HEK293 (cell line): ENCODE data around the gene CYP51A1.

Experiments
- CTCF ChIA-PET: fragments of 350-600 bp; formaldehyde crosslinking; extraction: SDS; loops from one replicate; lab custom pipeline; 2021; ENCODE audit warnings: antibody characterized with exemption; lab: Yijun Ruan, JAX
- POLR2A ChIA-PET: fragments of 300-600 bp; formaldehyde crosslinking; extraction: SDS; loops from one replicate; lab custom pipeline; 2020; ENCODE audit warnings: antibody characterized with exemption, inconsistent platforms; lab: Yijun Ruan, JAX
- H3K27ac ChIP-seq: fragments of 200-500 bp; sonication (Bioruptor generic); 2 replicates; pipeline ENCODE4 v1.5.1; 2014; ENCODE audit warnings: low read depth, low read length, control low read depth, inconsistent platforms; ENCODE audit errors: extremely low read depth
- H3K36me3 ChIP-seq, 2 experiments: fragments of 200-500 bp in 1 of 2; sonication (Bioruptor generic) in 1 of 2; 1 replicate in 1 of 2; 2 replicates in 1 of 2; pipeline ENCODE4 v1.5.1; 2014 to 2017; ENCODE audit warnings: inconsistent platforms in 2 of 2, low read length in 2 of 2; ENCODE audit not compliant: control insufficient read depth in 2 of 2, insufficient read depth in 1 of 2
- H3K4me1 ChIP-seq: fragments of 200-500 bp; sonication (Bioruptor generic); 2 replicates; pipeline ENCODE4 v1.5.1; 2014; ENCODE audit warnings: mild to moderate bottlenecking, low read length, inconsistent platforms; ENCODE audit not compliant: control insufficient read depth, insufficient read depth
- H3K4me3 ChIP-seq: 2 replicates; pipeline ENCODE4 v1.5.1; 2011; ENCODE audit warnings: low read depth, mild to moderate bottlenecking, control low read depth, low read length, moderate library complexity
- H3K9me3 ChIP-seq: fragments of 200-500 bp; sonication (Bioruptor generic); 2 replicates; pipeline ENCODE4 v1.5.1; 2014; ENCODE audit warnings: low read depth, low read length, inconsistent platforms; ENCODE audit not compliant: control insufficient read depth, insufficient read depth
- PRDM4 ChIP-seq: fragments of 450-650 bp; formaldehyde crosslinking; IDR thresholded peaks from 2 replicates; pipeline ENCODE4 v1.5.1; 2017; ENCODE audit warnings: missing biosample characterization, missing genetic modification characterization
- TSHZ1 ChIP-seq: fragments of 450-650 bp; formaldehyde crosslinking; IDR thresholded peaks from 2 replicates; pipeline ENCODE4 v1.5.1; 2016; ENCODE audit warnings: missing biosample characterization, missing genetic modification characterization, borderline replicate concordance
- ZEB2 ChIP-seq: fragments of 450-650 bp; formaldehyde crosslinking; IDR thresholded peaks from 2 replicates; pipeline ENCODE4 v1.5.1; 2016; ENCODE audit warnings: missing biosample characterization, missing genetic modification characterization
- ZIC2 ChIP-seq: fragments of 450-650 bp; formaldehyde crosslinking; IDR thresholded peaks from 2 replicates; pipeline ENCODE4 v1.5.1; 2016; ENCODE audit warnings: missing biosample characterization, missing genetic modification characterization
- ZNF404 ChIP-seq: fragments of 450-650 bp; formaldehyde crosslinking; IDR thresholded peaks from 2 replicates; pipeline ENCODE4 v1.5.1; 2017; ENCODE audit warnings: missing biosample characterization, missing genetic modification characterization
- ZNF521 ChIP-seq: fragments of 450-650 bp; formaldehyde crosslinking; IDR thresholded peaks from 2 replicates; pipeline ENCODE4 v1.5.1; 2017; ENCODE audit warnings: missing biosample characterization, mild to moderate bottlenecking, missing genetic modification characterization
- ZNF560 ChIP-seq: fragments of 450-650 bp; formaldehyde crosslinking; IDR thresholded peaks from 2 replicates; pipeline ENCODE4 v1.5.1; 2017; ENCODE audit warnings: missing biosample characterization, missing genetic modification characterization, borderline replicate concordance
- ZNF664 ChIP-seq: fragments of 450-650 bp; formaldehyde crosslinking; IDR thresholded peaks from 2 replicates; pipeline ENCODE4 v1.5.1; 2016; ENCODE audit warnings: missing biosample characterization, missing genetic modification characterization
- ZNF843 ChIP-seq: fragments of 450-650 bp; formaldehyde crosslinking; IDR thresholded peaks from 2 replicates; pipeline ENCODE4 v1.5.1; 2016; ENCODE audit warnings: missing biosample characterization, missing genetic modification characterization
- TF ChIP-seq, protein P1 (sequence below): fragments of 450-650 bp; formaldehyde crosslinking; IDR thresholded peaks from 2 replicates; pipeline ENCODE4 v1.5.1; 2016; ENCODE audit warnings: missing biosample characterization, missing genetic modification characterization
- TF ChIP-seq, protein P2 (sequence below): fragments of 450-650 bp; formaldehyde crosslinking; IDR thresholded peaks from 2 replicates; pipeline ENCODE4 v1.5.1; 2016; ENCODE audit warnings: missing biosample characterization, missing genetic modification characterization, borderline replicate concordance

The CYP51A1 gene

GRCh38 chr7:92137557-92137956 lies 3.3 kb upstream of the CYP51A1 start (continued):
- no peak for TF ChIP-seq TSHZ1
- TF ChIP-seq, all 188 proteins: peak for 6

DNA sequence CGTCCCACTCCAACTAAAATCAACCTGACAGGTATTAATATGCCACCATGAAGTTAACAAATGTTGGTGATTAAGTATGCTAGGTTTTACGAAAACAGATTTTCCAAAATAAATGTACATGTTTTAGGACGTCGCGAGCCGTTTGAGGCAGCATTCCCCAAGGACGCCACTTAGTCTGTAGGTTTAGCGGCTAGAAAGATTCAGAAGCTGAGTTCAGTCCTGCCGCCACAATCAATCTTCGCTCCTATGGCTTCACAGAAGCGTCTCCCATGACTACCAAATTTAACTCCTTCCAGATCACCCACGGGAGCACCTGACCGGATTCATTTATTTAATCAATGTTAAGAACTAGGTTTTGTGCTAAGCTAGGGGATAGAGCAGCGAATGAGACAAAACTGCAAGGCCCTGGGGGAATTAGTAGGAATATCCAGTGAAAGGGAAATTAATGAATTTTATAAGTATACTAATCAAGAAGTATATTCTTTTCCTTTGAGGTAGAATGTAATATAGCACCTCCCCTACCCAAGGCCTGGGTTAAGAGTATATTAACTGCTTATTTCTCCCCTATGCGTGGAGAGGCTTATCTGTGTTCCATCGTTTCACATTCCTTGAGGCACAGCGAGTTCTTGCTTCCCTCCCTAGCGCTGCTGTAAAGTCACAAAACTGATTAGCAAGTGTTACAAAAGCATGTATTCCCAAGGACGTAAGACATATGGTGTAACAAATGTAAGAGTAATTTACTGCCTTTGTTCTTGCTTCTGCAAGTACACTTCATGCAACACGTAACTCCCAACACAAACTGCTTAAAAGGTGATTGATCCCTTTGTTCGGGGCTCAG lies 994 bp upstream of the CYP51A1 start:
- CTCF ChIA-PET, result no interaction called here
- H3K4me3 ChIP-seq, result peak overlapping the region; percentile 95
- peaks cover 9 to 10% of the 10 kb centered on the region in 2 experiments; a peak in 2 of 3 replicates for H3K36me3 ChIP-seq
- H3K27ac ChIP-seq, result peak overlapping the region; percentile 86
- peaks cover 3% of the 10 kb centered on the region; the same call in 1 of the 2 replicates for H3K4me1 ChIP-seq
- TF ChIP-seq ZNF664, result no peak
- TF ChIP-seq, protein P1, sequence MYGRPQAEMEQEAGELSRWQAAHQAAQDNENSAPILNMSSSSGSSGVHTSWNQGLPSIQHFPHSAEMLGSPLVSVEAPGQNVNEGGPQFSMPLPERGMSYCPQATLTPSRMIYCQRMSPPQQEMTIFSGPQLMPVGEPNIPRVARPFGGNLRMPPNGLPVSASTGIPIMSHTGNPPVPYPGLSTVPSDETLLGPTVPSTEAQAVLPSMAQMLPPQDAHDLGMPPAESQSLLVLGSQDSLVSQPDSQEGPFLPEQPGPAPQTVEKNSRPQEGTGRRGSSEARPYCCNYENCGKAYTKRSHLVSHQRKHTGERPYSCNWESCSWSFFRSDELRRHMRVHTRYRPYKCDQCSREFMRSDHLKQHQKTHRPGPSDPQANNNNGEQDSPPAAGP (tag by site-specific recombination), result no peak
- TF ChIP-seq ZNF560 (tag by site-specific recombination), result no peak
- no peak for TF ChIP-seq PRDM4 (tag by site-specific recombination)
- no peak for TF ChIP-seq ZNF843
- TF ChIP-seq ZNF521 (tag by site-specific recombination), result no peak
- TF ChIP-seq ZIC2 (tag by site-specific recombination), result no peak
- TF ChIP-seq, protein P2, sequence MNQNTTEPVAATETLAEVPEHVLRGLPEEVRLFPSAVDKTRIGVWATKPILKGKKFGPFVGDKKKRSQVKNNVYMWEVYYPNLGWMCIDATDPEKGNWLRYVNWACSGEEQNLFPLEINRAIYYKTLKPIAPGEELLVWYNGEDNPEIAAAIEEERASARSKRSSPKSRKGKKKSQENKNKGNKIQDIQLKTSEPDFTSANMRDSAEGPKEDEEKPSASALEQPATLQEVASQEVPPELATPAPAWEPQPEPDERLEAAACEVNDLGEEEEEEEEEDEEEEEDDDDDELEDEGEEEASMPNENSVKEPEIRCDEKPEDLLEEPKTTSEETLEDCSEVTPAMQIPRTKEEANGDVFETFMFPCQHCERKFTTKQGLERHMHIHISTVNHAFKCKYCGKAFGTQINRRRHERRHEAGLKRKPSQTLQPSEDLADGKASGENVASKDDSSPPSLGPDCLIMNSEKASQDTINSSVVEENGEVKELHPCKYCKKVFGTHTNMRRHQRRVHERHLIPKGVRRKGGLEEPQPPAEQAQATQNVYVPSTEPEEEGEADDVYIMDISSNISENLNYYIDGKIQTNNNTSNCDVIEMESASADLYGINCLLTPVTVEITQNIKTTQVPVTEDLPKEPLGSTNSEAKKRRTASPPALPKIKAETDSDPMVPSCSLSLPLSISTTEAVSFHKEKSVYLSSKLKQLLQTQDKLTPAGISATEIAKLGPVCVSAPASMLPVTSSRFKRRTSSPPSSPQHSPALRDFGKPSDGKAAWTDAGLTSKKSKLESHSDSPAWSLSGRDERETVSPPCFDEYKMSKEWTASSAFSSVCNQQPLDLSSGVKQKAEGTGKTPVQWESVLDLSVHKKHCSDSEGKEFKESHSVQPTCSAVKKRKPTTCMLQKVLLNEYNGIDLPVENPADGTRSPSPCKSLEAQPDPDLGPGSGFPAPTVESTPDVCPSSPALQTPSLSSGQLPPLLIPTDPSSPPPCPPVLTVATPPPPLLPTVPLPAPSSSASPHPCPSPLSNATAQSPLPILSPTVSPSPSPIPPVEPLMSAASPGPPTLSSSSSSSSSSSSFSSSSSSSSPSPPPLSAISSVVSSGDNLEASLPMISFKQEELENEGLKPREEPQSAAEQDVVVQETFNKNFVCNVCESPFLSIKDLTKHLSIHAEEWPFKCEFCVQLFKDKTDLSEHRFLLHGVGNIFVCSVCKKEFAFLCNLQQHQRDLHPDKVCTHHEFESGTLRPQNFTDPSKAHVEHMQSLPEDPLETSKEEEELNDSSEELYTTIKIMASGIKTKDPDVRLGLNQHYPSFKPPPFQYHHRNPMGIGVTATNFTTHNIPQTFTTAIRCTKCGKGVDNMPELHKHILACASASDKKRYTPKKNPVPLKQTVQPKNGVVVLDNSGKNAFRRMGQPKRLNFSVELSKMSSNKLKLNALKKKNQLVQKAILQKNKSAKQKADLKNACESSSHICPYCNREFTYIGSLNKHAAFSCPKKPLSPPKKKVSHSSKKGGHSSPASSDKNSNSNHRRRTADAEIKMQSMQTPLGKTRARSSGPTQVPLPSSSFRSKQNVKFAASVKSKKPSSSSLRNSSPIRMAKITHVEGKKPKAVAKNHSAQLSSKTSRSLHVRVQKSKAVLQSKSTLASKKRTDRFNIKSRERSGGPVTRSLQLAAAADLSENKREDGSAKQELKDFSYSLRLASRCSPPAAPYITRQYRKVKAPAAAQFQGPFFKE (tag by site-specific recombination), result no peak
- no peak for TF ChIP-seq ZEB2 (tag by site-specific recombination)
- TF ChIP-seq ZNF404, result no peak
- no peaks in the 10 kb centered on the region for H3K9me3 ChIP-seq
- POLR2A ChIA-PET, result interaction anchor here (0.8 to 1.8 kb wide), 6 partner anchors 10 to 312 kb away, joined by 3 to 9 read pairs (median 5); partner anchors contain the start of genes ANKIB1, GATAD1, KRIT1 and LRRD1
